Measurements from ENCODE around the gene TMEM179B. TPM values are rescaled to one million over a fixed set of nuclear protein-coding genes. Genes with fewer than 3 reads are reported as not detected.

The TMEM179B gene
- total and polyA plus RNA-seq, 9 of the 15 experiments (the other 6 are each of a cell fraction or from before 2014, with no cell fraction given): 27.7 to 105 (median 37.0) TPM

DNA sequence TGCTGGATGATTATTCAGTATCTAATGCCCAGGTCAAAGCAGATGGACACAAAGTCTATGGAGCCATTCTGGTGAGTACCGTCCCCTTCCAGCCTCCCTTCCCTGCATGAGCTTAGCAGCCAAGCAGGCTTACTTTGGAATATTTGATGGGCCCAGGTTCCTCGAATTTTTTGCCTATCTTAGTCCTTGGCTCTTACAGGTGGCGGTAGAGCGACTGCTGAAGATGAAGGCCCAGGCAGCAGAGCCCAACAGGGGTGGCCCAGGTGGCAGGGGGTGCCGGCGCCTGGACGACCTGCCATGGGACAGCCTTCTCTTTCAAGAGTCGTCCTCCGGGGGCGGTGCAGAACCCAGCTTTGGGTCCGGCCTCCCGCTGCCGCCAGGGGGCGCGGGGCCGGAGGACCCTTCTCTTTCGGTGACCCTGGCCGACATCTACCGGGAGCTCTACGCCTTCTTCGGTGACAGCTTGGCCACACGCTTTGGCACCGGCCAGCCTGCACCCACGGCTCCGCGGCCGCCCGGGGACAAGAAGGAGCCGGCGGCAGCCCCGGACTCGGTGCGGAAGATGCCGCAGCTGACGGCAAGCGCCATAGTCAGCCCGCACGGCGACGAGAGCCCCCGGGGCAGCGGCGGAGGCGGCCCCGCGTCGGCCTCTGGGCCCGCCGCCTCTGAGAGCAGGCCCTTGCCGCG lies 741 bp upstream of the TMEM179B start (continued):
- TF ChIP-seq, protein P1, sequence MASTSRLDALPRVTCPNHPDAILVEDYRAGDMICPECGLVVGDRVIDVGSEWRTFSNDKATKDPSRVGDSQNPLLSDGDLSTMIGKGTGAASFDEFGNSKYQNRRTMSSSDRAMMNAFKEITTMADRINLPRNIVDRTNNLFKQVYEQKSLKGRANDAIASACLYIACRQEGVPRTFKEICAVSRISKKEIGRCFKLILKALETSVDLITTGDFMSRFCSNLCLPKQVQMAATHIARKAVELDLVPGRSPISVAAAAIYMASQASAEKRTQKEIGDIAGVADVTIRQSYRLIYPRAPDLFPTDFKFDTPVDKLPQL (IDR thresholded peaks at IDR 0.05; ENCODE audit: extremely low read depth, insufficient read length): no peak
- TF ChIP-seq ZNF644 (tag; IDR thresholded peaks at IDR 0.05; ENCODE audit: low read depth): no peak
- TF ChIP-seq SUPT5H (IDR thresholded peaks at IDR 0.05): no peak
- TF ChIP-seq, protein P2, sequence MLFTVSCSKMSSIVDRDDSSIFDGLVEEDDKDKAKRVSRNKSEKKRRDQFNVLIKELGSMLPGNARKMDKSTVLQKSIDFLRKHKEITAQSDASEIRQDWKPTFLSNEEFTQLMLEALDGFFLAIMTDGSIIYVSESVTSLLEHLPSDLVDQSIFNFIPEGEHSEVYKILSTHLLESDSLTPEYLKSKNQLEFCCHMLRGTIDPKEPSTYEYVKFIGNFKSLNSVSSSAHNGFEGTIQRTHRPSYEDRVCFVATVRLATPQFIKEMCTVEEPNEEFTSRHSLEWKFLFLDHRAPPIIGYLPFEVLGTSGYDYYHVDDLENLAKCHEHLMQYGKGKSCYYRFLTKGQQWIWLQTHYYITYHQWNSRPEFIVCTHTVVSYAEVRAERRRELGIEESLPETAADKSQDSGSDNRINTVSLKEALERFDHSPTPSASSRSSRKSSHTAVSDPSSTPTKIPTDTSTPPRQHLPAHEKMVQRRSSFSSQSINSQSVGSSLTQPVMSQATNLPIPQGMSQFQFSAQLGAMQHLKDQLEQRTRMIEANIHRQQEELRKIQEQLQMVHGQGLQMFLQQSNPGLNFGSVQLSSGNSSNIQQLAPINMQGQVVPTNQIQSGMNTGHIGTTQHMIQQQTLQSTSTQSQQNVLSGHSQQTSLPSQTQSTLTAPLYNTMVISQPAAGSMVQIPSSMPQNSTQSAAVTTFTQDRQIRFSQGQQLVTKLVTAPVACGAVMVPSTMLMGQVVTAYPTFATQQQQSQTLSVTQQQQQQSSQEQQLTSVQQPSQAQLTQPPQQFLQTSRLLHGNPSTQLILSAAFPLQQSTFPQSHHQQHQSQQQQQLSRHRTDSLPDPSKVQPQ (CRISPR knock-in tag; IDR thresholded peaks at IDR 0.05; ENCODE audit: borderline replicate concordance): no peak
- TF ChIP-seq, protein P3, sequence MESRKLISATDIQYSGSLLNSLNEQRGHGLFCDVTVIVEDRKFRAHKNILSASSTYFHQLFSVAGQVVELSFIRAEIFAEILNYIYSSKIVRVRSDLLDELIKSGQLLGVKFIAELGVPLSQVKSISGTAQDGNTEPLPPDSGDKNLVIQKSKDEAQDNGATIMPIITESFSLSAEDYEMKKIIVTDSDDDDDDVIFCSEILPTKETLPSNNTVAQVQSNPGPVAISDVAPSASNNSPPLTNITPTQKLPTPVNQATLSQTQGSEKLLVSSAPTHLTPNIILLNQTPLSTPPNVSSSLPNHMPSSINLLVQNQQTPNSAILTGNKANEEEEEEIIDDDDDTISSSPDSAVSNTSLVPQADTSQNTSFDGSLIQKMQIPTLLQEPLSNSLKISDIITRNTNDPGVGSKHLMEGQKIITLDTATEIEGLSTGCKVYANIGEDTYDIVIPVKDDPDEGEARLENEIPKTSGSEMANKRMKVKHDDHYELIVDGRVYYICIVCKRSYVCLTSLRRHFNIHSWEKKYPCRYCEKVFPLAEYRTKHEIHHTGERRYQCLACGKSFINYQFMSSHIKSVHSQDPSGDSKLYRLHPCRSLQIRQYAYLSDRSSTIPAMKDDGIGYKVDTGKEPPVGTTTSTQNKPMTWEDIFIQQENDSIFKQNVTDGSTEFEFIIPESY (CRISPR knock-in tag; IDR thresholded peaks at IDR 0.05): peak; percentile 47; the same call in 1 of the 2 replicates
- TF ChIP-seq STAT5A (IDR thresholded peaks at IDR 0.05; ENCODE audit: borderline replicate concordance, low read length): no peak
- no peak for TF ChIP-seq RFX5 (IDR thresholded peaks at IDR 0.05; ENCODE audit: low read depth, low read length)
- no peak for TF ChIP-seq NFE2 (IDR thresholded peaks at IDR 0.05; ENCODE audit: low read depth)
- TF ChIP-seq U2AF1 (optimal IDR thresholded peaks at IDR 0.05; ENCODE audit: low read depth, low read length): peak; percentile 88
- TF ChIP-seq HNRNPLL (IDR thresholded peaks at IDR 0.05; ENCODE audit: low read depth, low read length, poor library complexity, severe bottlenecking): peak; percentile 87
- TF ChIP-seq, protein P4, sequence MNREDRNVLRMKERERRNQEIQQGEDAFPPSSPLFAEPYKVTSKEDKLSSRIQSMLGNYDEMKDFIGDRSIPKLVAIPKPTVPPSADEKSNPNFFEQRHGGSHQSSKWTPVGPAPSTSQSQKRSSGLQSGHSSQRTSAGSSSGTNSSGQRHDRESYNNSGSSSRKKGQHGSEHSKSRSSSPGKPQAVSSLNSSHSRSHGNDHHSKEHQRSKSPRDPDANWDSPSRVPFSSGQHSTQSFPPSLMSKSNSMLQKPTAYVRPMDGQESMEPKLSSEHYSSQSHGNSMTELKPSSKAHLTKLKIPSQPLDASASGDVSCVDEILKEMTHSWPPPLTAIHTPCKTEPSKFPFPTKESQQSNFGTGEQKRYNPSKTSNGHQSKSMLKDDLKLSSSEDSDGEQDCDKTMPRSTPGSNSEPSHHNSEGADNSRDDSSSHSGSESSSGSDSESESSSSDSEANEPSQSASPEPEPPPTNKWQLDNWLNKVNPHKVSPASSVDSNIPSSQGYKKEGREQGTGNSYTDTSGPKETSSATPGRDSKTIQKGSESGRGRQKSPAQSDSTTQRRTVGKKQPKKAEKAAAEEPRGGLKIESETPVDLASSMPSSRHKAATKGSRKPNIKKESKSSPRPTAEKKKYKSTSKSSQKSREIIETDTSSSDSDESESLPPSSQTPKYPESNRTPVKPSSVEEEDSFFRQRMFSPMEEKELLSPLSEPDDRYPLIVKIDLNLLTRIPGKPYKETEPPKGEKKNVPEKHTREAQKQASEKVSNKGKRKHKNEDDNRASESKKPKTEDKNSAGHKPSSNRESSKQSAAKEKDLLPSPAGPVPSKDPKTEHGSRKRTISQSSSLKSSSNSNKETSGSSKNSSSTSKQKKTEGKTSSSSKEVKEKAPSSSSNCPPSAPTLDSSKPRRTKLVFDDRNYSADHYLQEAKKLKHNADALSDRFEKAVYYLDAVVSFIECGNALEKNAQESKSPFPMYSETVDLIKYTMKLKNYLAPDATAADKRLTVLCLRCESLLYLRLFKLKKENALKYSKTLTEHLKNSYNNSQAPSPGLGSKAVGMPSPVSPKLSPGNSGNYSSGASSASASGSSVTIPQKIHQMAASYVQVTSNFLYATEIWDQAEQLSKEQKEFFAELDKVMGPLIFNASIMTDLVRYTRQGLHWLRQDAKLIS (CRISPR knock-in tag; IDR thresholded peaks at IDR 0.05): no peak
- TF ChIP-seq, protein P5, sequence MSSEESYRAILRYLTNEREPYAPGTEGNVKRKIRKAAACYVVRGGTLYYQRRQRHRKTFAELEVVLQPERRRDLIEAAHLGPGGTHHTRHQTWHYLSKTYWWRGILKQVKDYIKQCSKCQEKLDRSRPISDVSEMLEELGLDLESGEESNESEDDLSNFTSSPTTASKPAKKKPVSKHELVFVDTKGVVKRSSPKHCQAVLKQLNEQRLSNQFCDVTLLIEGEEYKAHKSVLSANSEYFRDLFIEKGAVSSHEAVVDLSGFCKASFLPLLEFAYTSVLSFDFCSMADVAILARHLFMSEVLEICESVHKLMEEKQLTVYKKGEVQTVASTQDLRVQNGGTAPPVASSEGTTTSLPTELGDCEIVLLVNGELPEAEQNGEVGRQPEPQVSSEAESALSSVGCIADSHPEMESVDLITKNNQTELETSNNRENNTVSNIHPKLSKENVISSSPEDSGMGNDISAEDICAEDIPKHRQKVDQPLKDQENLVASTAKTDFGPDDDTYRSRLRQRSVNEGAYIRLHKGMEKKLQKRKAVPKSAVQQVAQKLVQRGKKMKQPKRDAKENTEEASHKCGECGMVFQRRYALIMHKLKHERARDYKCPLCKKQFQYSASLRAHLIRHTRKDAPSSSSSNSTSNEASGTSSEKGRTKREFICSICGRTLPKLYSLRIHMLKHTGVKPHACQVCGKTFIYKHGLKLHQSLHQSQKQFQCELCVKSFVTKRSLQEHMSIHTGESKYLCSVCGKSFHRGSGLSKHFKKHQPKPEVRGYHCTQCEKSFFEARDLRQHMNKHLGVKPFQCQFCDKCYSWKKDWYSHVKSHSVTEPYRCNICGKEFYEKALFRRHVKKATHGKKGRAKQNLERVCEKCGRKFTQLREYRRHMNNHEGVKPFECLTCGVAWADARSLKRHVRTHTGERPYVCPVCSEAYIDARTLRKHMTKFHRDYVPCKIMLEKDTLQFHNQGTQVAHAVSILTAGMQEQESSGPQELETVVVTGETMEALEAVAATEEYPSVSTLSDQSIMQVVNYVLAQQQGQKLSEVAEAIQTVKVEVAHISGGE (CRISPR knock-in tag; IDR thresholded peaks at IDR 0.05): peak in 1 of 3 experiments; percentile 31; a peak in 1 of 6 replicates
- no peak for TF ChIP-seq PML (IDR thresholded peaks at IDR 0.05; ENCODE audit: low read length)
- no peak for TF ChIP-seq ZNF316 (IDR thresholded peaks at IDR 0.05)
